Measurements from ENCODE around the gene DZIP3.
"Not testable (repeated sequence)": the region's sequence is repeated elsewhere in the genome, so short reads cannot be mapped to it uniquely, and the experiment has no call there.

The DZIP3 gene

GRCh38 chr3:108599677-108600409 is 10.3 kb downstream of the DZIP3 start:
- DNase-seq: no peak

GRCh38 chr3:108602249-108602934 is 12.9 kb downstream of the DZIP3 start:
- no peak for DNase-seq

- DNase-seq: no peak
Observed at GRCh38 chr3:108602935-108603294, 13.4 kb downstream of the DZIP3 start.

GRCh38 chr3:108603691-108604090 is 14.2 kb downstream of the DZIP3 start:
- no peak for DNase-seq

DNA sequence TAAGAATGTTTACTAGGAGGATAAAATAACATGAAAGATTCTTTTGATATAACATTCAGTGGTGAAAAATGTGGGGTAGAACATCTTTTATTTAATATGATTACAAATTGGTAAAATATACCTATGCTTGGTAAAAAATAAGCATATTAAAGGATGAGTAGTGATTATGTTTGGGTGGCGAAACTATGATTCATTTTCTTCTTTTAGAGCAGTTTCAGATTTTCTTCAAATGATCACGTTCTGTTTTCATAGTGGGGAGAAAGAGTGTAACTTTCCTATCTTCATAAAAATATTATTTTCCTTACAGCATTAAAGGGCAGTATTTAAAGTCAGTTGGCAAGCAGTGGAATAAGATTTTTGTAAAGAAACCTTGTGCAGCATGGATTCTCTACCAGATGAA is 15.5 kb downstream of the DZIP3 start:
- DNase-seq: no peak

DNA sequence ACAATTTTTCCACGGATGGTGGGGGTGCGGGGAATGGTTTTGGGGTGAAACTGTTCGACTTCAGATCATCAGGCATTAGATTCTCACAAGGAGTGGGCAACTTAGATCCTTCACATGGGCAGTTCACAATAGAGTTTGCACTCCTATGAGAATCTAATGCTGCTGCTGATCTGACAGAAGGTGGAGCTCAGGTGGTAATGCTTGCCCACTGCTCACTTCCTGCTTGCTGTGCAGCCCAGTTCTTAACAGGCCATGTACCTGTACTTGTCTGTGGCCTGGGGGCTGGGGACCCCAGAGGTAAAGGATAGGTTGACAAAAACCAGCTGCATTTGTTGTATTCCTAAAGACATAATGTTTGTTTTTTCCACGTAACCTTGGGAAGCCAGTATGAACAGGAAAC is 16.0 kb downstream of the DZIP3 start:
- no peak for DNase-seq

DNA sequence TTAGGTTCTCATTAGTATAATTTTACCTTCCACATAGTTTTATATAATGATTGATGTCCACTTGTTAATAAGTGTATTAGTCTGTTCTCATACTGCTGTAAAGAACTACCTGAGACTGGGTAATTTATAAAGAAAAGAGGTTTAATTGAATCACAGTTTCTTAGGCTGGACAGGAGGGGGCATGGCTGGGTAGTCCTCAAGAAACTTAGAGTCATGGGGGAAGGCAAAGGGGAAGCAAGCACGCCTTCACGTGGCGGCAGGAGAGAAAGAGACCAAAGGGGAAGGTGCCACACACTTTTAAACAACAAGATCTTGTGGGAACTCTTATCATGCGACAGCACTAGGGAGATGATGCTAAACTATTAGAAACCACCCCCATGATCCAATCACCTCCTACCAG is 19.2 kb downstream of the DZIP3 start:
- DNase-seq: no peak

DNA sequence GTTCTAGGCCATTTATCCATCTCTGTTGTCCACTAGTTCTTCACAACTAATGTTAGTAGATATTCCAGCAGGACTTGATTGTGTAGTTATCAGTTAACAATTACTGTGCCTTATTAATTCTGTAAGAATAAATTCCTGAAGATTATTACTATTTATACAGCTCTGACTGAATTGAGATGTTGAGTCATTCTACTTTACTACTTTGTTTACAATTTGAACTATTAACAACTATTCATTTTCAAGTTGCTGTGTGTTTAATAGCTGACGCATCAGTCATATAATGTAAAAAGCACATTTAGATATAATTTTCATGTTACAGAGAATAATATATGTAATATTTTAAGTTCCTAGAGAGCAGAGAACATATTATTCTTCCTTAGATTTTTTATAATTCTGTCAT is 21.1 kb downstream of the DZIP3 start:
- DNase-seq: no peak

- not testable (repeated sequence) for DNase-seq
Observed at GRCh38 chr3:108616090-108616489, 26.6 kb downstream of the DZIP3 start.

- DNase-seq: no peak
Observed at GRCh38 chr3:108620250-108620649, 30.7 kb downstream of the DZIP3 start.

DNA sequence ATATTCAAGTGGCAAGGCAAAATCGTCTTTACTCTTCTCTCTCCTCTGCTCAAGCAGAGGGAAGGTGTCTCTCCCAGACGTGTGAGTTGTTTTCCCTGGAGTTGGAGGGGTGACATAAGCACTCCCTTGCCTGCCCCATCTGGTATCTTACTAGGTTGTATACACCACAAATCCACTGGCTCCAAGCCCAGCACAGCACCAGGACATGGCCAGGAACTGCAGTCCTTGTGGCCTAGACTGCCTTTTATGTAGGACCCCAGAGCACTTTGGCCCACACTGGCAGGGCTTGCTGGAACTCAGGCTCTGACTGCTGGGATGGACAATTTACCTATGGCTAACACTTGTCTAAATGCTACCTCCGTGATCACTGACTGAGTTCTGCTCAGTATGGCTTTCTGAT is 34.0 kb downstream of the DZIP3 start:
- peak in 1 of 2 experiments; percentile 22 for DNase-seq

DNA sequence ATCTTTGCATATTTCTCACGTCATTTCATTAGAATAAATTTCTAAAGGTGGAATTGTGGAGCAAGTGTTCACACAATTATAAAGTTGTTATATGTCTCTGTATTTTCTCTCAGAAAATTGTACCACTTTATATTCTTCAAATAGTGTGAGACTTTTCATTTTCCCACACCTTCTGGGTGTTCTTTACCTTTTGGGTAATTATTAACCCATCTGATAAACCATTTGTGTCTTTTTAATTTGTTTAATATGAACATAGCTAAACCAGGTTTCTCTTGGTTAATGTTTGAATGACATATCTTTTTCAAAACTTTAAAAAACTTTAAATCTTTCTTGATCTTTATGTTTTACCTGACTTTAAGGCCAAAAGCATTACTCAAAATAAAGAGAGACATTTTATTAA is 40.5 kb downstream of the DZIP3 start:
- DNase-seq: no peak

GRCh38 chr3:108642526-108642925 is 53.0 kb downstream of the DZIP3 start:
- no peak for DNase-seq

DNA sequence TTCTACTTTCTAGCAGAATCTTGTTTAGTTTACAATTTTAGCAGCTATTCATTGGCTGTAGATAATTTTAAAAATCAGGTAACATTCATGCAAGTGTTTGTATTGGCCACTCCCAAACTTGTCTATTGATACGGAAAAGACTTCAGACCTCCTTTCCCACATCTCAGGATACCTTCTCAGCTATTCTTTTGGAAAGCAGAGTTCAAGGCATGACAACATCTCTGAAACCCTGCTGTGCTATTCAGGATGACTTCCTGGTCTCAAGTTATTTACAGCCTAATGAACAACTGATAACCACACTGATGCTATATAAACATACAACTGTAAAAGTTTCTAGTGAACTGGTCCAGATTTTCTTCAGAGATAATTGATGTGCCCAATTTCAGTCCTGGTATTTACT is 55.8 kb downstream of the DZIP3 start:
- DNase-seq: no peak

DNA sequence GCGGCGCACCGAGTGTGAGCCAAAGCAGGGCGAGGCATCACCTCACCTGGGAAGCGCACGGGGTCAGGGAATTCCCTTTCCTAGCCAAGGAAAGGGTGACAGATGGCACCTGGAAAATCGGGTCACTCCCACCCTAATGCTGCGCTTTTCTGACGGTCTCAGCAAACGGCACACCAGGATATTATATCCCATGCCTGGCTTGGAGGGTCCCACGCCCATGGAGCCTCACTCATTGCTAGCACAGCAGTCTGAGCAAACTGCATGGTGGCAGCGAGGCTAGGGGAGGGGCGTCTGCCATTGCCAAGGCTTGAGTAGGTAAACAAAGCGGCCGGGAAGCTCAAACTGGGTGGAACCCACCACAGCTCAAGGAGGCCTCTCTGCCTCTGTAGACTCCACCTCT is 66.1 kb downstream of the DZIP3 start:
- DNase-seq: not testable (repeated sequence)

GRCh38 chr3:108661699-108662098 is 72.2 kb downstream of the DZIP3 start:
- DNase-seq: no peak

DNA sequence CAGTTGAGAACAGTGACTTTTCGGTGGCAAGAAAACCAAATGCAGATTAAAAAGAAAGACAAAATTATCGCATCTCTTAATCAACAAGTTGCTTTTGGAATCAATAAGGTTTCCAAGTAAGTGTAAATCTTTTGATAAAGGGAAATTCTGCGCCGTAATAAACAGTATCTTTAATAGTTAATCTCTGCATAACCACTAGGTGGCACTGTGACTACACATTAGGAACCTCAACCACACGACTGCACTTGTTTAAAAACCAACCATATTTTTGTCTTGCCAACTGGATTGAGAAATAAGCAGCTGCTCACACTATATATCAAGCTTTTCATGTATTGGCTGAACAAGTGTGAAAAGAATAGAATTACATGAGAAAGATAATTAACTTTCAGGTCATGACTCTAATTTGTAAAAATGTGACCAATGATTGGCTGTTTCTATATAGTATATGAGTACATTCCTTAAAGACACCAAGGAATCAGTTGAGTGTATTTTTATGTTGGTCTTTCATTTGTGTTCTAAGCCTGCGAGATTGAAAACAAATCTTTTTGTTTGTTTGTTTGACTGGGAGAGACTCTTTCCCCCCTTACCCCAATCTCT is 72.7 kb downstream of the DZIP3 start:
- peak; percentile 19 to 74 for DNase-seq

DNA sequence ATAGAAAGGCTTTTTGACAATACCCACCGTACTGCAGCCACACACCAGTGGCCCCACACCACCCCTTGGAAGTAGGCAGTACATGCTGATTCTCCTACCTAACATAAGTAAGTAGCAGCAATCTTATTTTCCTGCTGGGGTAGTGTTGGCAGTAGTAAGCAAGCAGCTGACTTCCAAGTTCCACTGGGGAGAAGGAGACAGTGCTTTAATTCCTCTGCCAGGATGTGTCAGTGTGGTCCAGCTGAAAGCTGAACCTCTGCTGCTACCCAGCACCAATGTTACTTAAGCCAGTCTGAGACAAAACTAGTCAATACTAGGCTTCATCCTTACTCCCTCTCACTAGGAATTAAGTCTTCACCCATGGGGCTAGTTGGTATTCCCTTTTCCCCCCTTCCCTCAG is 74.7 kb downstream of the DZIP3 start:
- no peak for DNase-seq

- DNase-seq: no peak
Observed at GRCh38 chr3:108667312-108667711, 77.8 kb downstream of the DZIP3 start.

DNA sequence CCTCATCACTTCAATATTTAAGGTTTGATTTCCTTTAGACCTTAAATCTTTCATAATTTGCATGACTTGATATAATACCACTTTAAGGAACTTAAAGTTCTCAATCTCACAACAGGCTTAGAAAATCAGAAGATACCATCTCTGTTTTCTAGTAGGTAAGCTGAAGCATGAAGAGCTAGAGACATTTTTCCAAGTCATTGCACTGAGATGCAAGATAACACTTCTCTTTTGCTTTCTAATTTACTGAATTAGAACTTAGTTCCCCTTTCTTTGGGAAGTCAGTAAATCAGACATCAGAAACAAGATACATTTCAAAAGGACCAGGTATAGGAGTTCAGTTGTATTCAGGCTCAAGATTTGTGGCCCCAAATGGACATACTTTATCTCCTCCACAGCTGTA is 79.7 kb downstream of the DZIP3 start:
- no peak for DNase-seq

- no peak for DNase-seq
Observed at GRCh38 chr3:108672701-108673100, 83.2 kb downstream of the DZIP3 start.

DNA sequence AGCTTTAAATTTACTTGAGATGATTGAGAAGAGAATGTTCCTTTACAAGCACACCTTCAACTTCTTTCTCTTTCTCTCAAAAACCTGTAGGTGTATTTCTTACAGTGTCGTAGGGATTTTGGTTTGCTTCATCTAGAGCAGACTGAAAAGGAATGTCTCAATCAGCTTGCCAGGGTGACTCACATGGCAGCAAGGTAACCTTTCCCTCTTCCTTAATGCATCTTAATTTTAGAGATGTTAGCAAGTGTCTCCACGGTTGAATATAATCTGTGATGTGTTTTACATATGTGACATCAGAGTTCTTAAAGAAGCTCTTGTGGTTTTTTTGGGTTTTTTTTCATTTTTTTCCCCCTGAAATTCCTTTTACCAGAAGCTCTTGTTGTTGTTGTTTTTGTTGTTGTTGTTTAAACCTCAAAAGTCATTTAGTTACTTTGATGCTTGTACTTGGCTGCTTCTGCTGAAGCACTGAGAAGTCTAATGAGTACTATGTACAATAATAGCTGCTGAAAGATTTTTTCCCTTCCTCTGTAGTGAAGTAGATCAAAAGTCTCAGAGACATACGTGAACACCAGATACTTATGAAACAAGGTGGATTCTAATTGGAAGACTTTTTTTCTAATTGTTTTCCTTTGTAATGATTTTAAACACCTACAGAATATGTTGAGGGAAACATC is 84.6 kb downstream of the DZIP3 start:
- no peak for DNase-seq

GRCh38 chr3:108677811-108678210 is 88.3 kb downstream of the DZIP3 start:
- DNase-seq: no peak

DNA sequence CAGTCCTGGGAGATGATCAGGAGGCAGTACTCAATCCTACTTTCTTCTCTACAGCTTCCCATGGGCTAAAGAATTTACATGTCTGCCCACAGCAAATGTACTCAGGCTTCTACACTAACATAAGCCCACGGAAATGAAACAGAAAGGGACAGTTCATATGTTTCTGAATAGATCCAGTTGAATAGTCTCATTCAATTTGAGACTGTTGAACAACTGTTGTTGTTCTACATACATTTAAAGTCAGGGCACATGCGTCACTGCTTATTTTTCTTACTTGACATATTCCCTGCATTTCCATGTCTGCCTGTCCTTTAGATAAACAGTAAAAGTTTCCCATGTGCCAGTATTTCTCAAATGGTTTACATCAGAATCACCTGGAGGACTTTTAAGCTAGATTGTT is 102.8 kb downstream of the DZIP3 start:
- DNase-seq: not testable (repeated sequence)

All from NCI-H446 (cell line).